Lung microvascular endothelial cell (primary cell): ENCODE results near the gene PDE4D. TPM values are rescaled to one million over a fixed set of nuclear protein-coding genes. Genes with fewer than 3 reads are reported as not detected.

Experiments used
- DNase-seq, 2 donors: peaks; one replicate each; pipeline versions ENCODE4 v3.0.0 to v3.0.0-alpha.2; 2010; ENCODE audit warnings: low read depth in 2 of 2
- total RNA-seq: library from RNA; depleted of rRNA; stranded (reverse); fragments of >200 nt; gene quantifications from 2 replicates; pipeline ENCODE4 v1.2.1, GENCODE V29; 2014

Gene PDE4D
- total RNA-seq, 1 donor from 2014 or later = 23.8 TPM

DNA sequence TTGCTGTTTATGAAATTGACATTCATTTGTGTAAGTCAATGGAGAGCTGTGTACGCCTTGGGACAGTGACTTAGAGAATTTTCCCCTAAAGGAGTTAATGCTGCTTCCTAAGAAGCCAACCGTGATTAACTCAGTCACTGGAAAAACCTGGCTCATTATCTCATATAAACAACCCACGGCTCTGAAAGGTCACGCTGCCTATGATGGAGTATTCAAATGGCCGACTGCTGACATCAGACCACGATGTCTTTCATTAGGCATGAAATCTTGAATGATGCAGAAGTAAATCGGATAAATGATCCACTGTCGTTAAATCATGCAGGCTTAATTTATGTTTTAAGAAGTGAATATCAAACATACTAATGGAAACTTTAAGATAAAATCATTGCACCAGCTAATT is 706.9 kb downstream of the PDE4D start:
- peak in 1 of 2 donors; percentile 19 for DNase-seq

DNA sequence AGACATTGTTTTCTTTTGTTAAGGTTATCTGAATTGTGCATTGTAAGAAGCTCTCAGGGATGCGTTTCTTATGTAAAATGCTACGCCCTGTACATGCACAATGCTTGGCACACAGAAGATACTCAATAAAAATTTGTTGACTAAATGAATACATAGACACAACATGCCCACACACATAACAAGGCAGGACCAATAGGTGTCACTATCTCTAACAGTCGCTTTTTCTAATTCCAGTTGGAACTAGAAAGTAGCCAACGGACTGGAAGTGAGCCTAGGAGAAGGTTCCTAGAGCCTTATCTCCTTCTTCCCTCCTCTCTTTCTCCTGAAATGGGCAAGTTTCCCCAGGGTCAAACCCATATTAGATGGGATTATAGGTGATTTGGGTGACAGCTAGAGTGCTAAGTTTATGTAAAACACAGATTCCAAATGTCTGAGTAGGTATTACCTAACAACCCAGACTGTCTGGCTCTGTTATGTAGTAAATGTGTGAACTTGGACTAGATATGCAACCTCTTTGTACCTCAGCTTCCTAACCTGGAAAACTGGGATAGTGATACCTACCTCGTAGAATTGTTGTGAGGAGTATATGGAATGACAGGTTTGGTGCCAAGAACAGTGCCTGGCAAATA is 707.7 kb downstream of the PDE4D start:
- no peak for DNase-seq

DNA sequence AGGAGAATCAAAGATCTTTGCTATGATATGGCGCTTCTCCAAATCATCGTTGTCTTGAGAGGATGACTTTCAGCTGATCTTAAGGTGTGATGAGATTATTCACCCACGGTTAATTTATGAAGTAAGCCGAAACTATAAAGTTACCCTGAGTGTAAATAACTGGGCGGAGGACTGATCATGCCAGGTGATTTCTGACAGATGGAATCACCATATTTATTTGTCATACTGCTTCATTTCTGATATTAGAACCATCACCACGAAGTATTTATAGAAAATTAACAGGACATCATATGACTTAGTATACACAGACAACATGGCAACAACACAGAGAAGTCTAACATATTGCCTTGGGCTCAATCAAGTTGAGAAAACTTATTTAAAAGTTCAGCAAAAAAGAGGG is 708.8 kb downstream of the PDE4D start:
- DNase-seq = no peak

DNA sequence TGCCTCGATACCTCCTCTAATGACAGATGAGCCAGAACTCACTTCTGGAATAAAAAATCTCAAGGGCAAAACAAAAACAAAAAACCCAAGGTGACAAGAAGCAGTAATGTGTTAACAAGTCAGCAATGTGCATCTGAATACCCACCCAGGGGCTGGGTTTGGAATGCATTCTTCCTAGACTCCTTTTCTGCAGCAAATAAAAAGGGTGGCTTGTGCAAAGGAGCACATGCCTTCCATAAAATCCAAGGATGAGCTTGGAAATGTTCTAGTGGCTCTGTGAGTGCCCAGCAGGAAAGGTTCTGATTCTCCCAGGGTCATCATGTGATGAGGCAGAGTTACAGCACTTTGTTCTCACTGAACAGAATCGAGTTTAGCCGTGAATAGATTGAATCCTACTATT is 710.8 kb downstream of the PDE4D start:
- no peak for DNase-seq

DNA sequence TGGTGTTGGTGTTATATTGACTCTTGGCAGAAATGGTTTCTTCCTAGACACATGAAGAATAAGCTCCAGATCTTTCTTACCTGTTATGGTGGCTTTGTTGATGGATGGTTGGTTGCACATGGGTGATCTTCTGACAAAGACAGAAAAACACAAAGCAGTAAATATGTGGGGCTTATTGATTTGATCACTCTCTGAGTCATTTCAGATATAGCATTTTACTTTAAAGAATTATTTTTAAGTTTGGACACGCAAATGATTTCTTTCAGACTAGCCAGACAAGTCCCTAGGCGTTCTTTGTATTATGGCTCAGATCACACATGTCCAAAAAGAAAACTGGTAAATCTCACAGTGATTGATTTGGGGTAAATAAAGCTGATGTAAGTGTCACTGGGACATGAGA is 713.0 kb downstream of the PDE4D start:
- DNase-seq = no peak

DNA sequence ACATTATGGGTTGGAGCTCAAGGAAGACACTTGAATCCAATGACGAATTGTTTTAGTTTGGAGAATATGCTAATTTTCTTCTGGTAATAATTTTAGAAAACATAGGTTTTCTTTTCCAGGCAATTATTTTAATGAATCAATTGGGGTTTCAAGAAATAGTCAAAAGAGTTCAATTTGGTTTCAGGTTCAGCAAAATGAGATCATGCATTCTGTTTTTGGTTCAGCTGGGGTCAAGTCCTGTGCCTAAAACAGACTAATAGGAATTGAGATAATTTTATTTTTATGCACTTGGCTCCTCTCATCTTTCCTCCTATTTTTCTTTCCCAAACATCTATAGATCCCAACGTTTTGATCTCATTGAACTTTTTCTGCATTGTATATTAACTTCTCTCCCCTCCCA is 713.8 kb downstream of the PDE4D start:
- no peak for DNase-seq

DNA sequence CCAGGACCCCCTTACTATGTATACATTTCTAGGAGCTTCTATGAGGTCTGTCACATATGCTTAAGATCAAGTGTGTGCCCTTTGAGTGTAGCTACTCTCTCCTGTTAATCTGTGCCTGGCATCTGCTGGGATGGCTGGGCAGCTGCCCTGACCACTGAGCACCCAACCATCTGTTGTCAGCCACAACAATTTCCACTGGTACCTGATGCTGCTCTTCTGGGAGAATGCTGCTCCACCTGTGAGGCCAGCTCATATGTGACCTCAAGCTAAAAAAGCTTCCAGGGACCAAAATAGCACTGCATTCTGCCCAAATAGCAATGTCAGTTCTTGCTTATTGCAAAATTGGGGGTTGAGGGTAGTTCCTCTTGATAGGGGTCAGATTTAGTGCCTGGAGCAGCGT is 715.0 kb downstream of the PDE4D start:
- DNase-seq = no peak

DNA sequence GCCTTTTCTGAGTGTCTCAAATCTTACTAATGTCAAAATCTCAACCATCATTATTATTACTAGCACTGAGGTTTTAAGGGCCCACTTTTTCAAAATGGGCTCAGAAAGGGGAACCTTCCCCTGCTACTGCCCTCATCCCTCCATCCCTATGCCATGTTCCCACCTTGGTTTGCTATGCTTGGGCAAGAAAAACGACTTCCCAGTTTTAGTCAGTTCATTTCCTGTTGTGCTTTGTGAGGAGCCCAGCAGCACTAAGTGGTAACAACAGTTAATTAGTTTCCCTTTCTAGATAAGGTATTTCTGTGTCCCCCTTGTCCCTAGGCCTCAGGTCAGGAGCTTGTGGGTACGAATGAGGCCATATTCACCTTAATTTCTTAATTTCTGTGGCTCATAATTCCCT is 715.5 kb downstream of the PDE4D start:
- no peak for DNase-seq

DNA sequence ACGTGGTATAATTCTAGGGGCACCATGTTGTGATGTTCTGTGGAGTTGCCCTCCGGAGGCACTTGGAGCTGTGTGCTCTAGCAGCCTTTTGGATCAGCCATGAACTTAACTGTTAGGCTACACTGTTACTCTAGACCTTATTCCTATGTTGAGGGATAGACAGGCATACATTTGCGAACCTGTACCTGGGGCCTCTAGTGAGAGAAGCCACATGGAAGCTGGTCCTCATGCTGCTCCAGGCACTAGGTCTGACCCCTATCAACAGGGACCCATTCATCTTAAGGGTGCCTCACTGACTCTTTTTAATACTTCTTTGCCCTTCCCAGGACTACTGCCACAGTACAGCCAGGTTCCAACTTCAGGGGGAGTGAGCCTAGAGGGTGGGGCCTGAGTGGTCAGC is 715.9 kb downstream of the PDE4D start:
- no peak for DNase-seq

DNA sequence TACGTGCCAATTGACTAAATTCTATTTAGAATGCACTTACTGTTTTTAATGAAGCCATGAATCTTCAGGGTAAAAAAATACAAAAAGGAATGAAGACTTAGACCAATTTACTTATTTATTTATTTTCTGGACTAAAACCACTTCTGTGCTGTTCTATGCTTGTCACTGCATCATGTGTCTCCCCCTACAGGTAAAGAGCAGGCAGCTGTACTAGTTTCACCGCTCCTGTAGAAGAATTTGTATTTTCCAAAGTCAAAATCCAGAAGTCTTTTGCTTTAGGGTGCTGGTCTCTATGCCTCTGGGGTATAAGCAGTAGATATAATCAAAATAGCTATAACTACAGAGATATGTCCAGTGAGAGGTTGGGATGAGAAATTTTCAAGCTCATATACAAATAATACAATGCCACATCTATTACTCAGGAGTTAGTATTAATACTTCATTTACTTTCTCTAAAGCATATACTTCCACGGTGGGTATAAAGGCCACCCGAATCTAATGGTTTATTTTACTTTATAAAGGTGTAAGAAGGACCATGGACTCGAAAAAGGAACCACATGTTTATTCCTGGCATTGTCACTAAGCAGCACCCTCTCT is 719.2 kb downstream of the PDE4D start:
- DNase-seq = peak; percentile 82 to 84

DNA sequence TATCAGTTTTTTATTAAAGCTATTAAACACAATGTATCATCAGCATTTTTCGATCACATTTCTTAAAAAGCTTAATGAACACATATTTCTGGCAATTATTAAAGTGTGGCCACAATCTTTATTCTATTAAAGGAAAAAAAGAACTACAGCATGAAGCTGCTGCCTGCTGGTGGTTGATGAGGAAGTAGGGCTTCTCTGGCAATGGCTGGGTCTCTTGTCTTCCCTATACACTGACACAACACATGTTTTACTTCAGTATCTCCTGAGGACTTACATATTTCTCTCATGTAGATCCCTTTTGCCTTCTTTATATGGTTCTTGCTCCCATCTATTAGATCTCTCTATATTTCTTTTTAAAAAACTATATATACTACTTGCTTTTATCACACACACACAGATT is 719.9 kb downstream of the PDE4D start:
- DNase-seq = no peak

DNA sequence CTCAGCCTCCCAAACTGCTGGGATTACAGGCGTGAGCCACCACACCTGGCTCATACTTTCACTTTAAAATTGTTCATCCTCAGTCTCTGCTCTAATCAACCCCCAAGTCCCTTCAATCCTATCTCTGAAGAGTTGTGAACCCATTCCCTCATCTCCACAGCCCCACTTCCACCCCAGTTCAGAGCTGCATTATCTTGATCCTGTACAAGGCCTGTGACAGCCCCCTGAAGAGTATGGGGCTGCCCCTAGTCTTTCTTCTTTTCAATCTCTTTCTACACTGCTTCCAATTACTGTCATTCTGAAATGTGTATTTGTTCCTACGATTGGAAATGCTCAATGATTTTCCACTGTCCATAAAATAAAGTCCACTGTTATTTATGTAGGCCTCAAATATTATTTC is 722.4 kb downstream of the PDE4D start:
- DNase-seq = no peak

DNA sequence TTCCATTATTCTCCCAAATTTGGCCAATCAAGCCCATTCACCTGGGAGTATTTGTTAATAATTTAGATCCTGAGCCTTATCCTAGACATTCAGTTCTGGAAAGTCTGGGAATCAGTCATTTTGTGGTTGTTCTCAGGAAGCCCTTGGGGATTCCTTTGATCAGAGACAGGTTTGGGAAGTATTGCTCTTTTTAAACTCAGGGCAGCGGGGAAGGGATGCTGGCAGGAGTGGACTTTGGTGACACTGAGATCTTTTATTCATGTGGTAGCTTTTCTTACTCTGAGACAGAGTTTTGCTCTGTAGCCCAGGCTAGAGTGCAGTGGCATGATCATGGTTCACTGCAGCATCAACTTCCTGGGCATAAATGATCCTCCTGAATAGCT is 723.8 kb downstream of the PDE4D start:
- DNase-seq = no peak

DNA sequence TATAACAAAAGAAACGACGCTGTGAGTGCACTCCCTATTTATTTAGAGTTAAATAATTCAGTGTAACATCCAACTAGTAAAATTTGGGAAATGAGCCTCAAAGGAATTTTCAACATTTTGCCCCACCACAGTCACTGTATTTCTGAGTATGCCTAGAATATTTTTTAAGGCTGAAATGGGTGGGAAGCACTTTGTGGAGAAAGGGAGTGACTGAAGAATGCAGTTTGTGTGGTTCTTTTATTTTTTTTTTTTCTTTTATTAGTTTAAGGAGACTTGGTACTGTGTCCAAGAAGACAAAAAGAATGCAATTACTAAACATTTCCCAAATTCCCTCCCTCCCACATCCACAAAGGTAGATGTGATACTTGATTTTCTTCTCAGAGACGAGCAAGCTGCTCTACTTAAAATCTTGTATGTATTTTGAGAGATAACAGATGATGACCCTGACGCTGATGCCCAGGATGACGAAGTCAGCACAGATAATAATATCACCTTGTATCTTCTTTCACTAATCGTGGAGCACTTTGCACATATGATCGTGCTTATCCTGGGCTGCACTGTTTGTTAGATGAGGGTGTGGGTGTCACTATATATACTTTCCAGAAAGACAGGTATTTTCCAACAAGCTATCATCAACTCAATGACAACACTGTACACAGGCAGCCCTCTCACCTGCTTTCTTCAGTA is 724.3 kb downstream of the PDE4D start:
- no peak for DNase-seq

DNA sequence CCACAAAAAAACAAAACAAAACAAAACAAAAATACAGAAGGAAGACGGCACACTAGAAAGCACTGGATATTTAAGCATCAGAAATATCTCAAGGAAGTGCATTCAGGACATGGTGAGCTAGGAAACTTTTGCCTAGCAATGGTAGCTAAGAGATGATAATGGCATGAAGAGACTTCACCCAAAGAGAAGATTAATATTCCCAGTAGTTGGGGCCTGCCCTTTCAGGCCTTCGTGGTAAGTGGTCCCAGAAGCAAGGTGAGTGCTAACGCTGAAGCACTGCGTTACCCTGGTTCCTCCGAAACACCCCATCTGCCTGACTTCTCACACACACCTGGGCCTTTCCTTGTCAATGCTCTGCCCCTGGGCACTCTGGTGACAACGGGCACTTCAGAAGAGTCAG is 725.5 kb downstream of the PDE4D start:
- no peak for DNase-seq

DNA sequence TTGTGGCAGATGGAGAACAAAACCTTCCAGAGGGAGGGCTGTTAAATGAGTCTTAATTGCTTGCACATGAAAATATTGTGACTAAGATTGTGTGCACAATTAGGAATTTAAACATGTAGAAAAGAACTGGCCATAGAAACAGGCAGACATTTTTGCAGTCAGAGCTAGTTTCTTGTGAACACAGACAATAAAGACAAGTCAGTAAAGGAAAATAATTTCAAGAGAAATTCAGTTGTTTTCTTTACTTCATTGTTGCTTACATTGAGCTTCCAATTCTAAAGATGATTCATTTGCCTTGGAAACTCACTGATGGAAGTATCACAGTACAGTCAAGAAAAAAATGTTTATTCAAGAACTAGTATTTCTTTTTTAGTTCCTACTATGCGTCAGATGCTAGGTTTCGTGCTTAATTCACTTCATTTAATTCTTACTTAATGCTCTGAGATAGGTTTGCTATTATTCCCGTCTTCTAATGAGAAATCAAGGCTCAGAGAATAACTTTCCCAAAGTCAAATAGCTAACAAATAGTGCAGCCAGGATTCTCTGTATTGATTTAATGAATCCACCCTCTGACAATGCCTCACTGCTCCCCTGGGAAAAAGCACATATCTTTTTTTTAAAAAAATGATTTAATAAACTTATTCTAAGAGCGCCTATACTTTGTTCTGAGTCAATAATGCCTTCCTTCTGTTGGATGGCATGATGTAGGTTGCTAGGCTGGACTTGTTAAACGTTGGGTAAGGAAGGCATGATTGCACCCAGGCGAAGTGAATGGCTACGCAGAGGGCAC is 729.3 kb downstream of the PDE4D start:
- peak in 1 of 2 donors; percentile 41 for DNase-seq

DNA sequence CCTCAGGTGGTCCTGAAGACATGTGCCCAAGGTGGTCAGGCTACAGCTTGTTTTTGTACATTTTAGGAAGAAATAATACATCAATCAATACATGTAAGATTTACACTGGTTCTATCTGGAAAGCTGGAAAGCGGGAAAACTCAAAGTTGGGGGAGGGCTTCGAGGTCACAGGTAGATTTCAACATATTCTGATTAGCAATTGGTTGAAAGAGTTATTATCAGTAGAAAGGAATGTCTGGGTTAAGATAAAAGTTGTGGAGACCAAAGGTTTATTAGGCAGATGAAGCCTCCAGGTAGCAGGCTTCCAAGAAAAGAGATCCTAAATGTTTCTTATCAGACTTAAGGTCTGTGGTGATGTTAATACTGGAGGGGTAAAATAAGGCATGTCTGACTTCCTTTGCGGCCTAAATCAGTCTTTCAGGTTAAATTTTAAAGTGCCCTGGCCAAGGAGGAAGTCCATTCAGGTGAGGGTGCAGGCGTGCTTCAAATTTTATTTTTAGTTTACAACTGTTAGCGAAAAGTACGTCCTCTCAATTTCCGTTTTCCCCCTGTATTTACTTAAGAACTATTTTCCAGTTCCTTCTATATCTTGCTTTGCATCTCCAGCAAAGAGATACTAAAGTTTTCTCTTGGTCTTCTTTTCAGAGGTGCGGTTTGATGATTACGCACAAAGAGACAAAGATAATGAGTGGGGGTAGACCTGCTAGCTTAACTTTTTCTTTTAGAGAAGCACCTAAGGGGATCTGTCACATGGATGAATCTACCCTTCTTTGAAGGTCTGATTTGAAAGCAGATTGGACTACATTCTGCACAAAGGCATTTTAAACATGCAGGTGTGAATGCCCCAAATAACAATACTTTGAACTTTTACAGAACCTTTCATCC is 732.1 kb downstream of the PDE4D start:
- no peak for DNase-seq

DNA sequence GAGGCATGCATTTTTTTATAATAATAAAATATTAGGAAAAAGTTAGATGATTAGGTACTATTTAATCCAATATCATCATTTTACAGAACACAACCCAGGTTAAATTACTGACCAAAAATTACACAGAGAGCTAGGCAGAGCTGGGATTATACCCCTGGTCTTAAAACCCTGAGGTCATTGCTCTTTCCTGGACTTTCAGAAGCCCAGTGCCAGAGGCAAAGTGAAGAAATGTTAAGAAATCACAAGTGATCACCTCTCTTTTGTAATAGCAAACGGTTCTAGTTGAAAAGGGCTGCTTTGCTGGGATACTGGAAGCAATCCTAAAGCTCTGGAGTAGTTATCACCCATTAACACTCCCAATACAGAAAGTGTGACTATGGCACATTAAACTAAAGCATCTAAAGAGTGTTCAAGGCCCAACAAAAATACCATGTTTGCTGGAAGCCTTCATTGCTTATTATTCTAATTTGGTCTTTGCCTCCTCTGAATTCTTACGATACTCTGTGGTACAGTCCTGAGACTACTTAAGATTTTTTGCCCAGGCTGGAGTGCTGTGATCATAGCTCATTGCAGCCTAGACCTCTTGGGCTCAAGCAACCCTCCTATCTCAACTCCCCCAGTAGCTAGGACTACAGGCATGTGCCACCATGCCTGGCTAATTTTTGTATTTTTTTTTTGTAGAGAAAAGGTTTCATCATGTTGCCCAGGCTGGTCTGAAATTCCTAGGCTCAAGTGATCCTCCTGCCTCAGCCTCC is 734.7 kb downstream of the PDE4D start:
- DNase-seq = no peak

DNA sequence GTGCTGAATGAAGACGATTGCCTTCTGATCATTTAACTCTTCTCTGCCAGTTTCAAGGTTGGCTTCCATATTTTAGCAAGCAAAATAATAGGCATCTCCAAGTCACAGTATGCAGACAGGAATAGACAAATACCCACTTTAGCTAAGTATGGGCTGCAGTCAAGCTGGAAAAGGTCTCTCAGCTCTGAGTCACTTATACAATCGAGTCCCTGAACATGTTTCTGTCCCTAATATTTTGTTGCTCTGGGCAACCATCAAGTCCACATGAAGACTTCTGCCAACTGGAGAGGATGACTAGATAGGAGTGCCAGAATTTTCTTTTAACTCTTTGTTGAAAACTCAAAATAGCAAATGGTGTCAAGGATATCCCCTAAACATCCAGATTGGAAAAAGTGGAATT is 735.4 kb downstream of the PDE4D start:
- peak; percentile 29 to 53 for DNase-seq

DNA sequence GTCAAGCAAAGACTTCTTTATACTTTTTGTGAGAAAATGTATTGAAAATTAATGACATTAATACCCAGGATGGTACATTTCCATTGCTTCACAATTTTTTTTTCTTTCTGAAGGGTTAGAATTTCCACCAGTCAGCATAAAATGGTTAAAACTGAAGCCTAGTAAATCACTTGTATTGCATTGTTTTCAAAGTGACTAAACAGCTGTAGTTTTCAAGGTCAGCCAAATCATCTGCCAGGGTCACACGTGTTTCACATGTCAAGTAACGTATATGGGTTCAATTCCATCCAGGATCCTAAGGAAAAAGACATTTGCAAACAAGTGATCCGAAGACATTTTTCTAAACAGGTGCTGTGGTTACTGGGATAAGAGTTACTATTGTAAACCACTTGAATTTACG is 736.5 kb downstream of the PDE4D start:
- DNase-seq = peak in 1 of 2 donors; percentile 11
